CD4-positive, alpha-beta T cell treated with Interferon gamma for 1 hour (primary cell): Measurements from ENCODE around the gene SLC22A12.

Source experiments
- DNase-seq: peaks from one replicate; pipeline ENCODE4 v3.0.0-alpha.2; 2020

SLC22A12 gene

DNA sequence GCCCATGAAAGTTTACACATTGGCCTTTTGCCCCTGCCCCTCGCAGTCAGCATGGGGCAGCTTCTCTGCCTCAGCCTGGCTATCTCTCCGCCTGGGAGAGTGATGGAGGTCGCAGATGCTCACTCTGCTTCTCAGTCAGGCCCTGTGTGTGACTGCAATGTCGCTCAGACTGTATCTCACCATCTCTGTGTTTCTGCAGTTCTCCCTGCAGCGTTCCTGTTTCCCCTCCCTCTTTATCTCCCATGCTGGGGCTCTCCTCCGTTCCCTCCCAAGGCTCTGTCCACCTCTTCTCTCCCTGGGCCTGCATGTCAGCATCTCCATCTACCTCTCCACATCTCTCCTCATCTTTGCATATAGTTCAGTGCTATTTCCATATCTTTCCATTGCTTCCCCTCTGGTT lies 38.1 kb downstream of the SLC22A12 start:
- no peak for DNase-seq

DNA sequence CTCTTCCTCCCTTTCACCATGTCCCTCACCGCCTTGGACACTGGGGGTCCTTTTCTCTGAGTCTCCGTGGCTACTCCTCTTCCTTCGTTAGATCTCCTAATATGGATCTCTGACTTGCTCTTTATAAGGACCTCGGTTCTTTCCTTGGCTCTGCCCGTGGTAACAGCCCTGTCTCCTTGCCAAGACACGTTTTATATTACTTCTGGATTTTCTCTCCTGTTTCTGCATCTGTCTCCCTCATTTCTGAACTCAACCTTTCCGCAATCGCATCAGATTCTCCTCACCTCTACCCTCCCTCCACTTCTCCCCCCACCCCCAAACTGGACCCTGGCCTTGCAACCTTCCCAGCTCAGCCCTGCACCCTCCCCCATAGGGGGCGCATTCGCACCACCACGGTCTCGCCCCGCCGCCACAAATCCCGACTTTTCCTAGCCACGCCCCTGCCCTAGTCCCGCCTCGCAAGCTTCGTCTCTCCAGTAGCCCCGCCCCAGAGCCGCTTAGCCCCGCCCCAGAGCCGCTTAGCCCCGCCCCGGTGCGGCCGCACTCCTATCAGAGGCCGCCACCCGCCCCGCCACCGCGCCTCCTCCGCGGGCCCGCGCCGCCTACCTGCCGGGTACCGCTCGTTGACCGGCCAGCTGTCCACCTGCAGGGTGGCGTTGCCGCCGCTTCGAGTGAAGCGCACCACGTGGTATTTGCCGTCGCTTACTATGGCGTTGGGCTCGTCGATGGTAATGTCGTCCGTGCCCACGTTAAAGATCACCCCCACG lies 39.0 kb downstream of the SLC22A12 start:
- DNase-seq = no peak

DNA sequence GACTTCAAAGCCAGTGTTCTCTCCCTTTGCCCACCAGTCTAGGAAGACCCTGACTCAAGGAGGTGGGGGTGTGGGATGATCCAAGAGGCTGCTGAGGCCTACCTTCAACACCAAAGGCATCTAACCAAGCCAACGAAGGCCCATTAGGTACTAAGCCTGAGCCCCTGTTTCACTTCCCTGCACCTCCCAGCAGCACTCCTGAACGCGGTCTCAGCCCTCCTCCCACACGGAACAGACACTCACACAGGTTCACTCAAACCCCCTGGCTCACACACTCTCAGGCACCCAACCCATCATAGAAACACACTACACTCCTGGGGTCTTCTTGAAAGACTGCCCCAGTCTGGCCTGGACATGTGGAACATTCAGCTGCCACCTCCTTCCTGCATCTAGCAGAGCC lies 40.7 kb downstream of the SLC22A12 start:
- no peak for DNase-seq

DNA sequence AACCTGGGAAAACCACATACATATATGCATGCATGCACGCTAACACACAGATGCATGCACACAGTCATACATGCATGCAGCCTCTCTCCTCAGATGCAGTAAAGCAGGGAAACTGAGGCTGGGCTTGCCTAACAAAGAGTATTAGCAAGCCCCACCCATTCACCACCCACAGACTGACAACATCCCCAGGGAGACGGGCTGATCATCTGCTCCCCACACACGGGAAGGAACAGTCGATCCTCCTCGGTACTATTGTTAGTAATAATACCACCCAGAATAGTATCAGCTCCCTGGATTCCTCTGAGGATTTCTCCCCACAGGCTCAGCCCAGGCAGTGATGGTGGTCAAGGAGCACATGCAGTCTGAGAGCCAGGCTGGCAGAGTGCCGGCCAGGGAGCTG lies 41.2 kb downstream of the SLC22A12 start:
- no peak for DNase-seq

DNA sequence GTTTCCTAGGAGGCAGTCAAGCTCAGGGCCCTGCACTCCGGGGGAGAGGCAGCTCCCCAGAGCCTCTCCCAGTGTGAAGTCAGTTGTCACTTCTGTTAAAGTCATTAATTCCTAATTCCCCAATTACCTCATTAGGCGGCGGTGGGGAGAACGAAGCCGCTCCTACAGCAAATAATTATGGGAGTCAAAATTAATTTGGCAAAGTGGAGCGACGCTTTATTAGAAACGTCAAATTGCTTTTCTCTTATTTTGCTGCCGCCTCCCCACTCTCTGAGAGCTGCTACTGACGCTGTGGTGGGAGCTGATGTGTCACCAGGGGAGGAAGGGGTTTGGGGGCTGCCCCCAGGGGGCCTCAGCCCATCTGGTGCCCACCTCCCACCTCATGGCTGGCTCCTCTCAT lies 41.6 kb downstream of the SLC22A12 start:
- DNase-seq = no peak

DNA sequence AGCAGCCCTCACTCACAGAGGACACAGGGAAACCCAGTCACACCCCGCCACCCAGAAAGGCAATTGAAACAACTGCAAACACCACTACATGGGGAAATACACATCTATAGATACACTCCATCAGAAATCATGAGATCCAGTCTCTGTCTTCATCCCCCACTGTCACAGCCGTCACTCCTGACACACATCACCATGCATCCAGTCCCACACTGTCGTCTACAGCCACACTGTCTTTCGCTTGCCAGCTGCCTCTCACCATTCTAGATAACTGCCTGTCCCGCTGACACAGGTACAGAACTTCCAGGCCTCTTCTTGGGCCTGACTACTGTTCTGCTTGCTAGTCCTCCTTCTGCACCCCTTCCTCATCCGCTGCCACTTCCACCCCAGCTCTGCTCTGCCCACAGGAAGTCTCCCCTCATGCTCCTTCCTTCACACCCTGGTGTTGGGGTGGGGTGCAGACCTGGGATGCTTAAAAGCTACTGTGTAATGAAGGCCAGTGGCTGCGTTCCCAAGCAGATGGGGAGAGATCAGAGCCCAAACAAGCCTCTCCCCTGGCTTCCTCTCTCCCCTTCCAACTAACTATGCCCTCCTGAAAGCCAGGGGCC lies 42.6 kb downstream of the SLC22A12 start:
- no peak for DNase-seq

DNA sequence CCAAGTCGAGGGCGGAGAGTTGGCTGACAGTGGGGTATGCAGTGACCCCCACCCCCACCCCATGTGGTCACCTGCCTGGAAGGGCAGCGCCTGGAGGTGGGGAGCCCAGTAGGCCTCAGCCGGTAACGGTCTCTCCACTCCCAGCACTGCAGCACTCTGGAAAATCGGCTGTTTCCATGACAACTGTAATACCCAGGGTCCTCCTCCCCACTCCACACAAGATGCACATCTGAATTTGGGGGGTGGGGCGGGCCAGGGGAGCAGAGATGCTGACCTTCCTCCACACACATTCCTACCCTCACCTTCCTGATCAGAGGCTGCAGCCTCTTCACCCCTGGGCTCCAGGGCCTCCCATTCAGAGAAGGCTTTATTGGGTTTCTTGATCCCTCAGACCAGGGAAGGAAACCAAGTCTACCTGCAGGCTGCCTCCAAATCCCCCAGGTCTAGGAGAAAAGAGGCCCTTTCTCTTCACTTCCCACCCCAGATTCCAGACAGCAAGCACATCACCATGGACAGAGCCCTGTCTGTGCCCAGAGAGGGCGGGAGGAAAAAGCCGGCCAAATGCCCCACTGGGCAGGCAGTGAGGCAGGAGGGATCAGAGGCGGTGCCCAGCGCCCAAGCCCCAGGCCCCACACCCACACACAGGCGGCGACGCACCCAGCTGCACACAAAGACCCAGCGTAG lies 46.5 kb downstream of the SLC22A12 start:
- DNase-seq = no peak

DNA sequence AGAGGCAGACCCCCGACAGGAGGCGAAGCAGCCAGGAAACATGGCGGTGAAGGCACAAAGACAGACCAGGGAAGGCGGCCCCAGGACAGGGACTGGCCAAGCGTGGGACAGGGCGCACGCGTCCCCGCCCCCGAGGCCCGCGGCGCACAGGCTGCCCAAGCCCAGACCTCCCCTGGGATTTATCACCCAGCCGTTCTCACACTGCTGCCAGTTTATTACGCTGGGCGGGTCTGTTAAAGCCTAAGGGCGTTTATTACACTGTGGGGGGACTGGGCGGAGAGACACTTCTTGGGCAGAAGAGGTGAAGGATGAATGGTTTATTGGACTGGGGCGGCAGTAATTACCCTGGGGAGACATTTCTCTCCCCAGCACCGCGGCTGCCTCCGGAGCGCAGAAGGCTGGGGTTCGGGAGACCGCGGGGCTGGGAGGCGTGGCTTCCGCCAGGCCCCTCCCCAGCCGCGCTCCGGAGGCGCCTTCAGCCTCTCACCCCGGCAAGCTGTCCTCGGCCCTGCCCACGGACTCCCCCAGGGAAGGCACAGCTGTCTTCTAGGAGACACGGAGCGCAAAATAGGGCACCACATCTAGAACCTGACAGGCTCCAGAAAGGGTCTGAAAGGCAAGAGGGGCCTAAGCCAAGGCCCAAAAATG lies 47.1 kb downstream of the SLC22A12 start:
- peak; percentile 11 for DNase-seq

DNA sequence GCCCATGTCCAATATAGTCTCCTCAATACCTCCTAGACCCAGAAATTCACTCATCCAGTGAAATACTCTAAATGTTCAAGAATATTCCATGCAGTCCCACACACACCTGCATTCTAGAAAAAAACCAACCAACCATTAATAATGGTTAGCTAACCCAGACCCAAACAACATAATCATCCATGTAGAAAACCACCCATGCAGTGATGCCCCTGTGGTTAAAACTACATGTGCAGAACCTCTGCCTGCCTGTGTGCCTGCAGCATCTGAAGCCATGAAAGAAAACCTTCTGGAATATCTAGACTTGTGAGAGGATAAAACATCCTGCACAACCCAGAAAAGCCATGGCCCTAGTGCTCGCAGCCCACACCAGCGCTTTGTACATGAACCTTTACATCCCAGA lies 47.8 kb downstream of the SLC22A12 start:
- DNase-seq = no peak

DNA sequence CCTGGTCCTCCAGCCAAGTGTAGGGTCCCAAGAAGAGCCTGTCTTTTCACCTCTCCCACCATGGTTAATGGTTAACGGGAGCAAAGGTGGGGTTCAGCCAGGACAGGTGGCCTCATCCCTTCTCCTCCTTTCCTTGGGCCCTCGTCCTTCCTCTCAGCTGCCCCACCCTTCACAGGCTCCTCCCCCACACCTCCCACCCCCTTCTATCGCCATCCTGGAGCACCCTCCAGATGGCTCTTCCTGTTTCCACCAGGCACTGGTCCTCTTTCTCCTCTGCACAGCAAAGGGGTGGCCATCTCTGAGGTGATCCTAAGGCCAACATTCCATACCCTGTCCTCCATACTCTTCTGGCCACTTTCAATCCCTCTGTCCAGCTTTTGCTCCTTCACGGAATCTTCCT lies 48.9 kb downstream of the SLC22A12 start:
- DNase-seq = no peak

DNA sequence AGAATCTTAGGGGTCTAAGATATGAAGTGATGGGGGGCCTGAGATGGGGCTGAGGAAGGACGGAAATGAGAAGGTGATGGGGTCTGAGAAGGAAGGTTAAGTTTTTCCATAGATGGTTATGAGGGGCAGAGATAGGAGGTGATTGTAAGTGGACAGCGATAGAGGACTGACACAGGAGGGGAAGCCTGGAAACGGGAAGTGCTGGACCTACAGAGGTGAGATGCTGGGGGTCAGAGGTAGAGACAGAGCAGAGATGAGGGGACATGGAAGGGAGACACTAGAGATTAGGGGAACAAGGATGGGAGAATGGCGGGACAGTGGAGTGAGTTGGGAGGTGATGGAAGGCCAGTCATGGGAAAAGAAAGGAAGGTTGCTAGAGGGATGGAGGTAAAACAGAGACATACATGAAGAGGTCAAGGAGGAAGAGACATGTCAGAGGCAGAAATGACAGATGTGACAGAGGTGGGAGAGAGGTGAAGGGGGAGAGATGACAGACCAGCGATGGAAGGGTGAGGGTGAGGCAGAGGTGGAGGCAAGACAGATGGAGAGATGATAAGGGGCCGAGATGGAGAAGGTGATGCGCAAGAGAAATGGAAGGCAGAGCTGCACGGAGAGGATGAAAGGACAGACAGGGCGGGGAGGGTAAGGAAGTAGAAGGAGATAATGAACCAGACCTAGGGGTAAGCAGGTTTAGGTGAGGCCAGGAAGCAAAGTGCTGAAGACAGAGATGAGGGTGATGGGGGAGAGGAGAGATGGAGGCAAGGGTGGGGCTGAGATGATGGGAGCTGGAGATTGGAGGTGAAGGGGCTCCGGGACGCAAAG lies 50.8 kb downstream of the SLC22A12 start:
- DNase-seq = no peak

DNA sequence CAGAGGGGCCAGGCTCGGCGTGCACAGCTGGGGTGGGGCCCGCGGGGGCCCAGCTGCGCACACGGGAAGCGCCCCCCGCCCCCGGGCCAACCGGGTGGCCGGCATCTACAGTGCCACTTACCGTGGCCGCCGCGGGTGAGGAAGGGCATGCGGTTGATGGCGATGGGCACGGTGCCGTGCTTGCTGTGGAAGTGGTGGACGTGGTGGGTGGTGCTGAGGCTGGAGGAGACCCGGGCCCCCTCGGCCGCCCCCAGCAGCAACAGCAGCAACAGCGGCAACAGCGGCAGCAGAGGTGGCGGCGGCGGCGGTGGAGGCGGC lies 51.4 kb downstream of the SLC22A12 start:
- DNase-seq = no peak

DNA sequence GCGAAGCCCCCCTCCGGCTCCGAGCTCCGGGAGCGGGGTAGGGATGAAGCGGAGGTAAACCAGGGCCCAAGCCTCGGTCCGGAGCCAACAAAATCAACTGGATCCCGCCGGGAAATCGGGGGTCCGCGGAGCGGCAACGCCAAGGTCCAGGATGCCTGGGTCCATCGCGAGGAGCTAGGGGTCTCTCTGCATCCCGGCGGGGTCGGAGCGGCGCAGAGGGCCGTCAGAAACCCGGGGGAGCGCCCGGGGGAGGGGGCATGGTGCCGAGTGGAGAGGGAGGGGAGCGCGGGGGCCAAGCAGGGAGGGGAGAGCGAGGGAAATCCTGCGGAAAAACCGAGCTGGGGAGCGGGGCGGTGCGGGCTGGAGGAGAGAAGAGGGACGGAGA lies 51.8 kb downstream of the SLC22A12 start:
- no peak for DNase-seq

DNA sequence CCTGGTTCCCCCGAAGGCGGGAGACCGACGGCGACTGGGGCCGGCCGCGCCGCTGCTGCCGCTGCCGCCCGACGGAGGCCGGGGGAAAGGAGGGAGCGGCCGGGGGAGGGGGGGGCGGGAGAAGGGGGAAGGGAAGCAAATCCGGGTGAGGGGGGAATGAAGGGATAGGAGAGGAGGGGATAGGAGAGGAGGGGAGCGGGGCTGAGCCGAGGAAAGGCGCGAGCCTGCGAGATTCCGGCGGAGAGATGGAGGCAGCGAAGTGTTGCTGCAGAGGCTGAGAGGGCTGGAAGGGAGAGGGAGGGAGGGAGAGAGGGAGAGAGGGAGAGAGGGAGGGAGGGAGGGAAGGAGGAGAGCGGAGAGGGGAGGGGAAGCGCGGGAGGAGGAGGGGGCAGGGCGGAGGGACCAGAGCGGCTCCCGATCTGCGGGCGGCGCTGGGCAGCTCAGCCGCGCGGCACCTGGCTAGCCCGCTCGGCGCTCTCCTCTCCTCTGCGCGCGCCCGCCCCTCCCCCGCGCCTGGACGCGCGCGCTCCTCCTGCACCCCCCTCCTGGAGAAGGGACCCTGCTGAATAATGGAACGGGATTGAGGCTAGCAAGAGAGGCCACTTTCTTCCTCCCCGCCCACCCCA lies 52.3 kb downstream of the SLC22A12 start:
- no peak for DNase-seq

DNA sequence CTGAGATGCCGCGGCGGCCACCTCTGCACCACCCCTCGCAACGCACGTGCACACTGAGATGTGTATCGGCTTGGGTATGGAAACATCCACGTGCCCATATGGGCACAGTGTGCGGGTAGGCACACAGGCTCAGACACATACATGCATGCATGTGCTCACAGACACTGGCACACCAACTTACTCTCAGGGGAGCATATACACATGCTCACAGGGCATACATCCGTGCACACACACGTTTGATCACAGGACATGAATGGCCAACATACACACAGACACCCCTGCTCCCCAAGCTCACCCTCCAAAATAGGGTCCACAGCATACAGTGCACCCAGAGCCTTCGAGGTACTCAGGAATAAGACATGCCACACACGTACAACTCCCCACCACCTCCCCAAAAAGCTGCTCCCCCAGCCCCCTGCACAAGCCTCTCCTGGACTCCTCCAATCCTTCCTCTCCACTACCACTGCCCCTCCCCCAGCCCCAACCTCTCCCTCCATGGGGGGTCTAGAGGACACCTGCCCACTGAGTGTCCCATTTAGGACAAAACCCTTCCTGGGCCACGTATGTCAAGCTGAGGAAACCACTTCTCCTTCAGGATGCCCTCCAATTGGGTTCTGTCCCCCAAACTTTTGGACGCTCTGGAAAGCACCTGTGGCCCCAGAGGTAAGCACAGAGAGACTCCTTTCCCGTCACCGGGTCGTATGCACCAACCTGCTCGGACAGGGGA lies 53.1 kb downstream of the SLC22A12 start:
- no peak for DNase-seq

DNA sequence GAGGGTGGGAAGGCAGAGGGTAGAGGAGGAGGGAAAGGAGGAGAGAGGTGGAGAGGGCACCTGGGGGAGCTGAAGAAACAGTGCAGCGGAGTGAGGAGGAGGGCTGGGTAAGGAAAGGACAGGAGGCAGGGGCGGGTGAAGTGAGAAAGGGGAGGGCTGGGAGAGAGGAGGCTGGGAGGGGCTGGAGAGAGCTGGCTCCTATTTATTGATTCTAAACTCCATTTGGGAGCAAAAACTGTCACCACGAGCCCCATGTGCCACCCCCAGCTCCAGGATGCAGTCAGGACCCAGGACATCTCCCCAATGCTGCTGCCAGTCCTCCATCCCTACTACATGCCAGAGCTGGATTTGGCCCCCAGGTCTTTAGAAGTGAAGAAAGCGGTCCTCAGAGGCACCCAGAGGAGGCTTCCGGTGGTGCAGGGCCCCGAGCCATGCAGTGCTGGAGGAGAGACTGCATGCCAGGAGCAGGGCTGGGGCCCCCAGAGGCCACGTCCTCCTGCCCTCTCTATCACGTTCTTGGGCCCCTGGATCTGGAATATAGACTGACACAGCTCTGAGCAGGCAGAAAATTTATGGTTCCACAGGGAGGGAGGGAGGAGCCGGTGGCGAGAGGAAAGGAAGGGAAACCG lies 53.7 kb downstream of the SLC22A12 start:
- no peak for DNase-seq

DNA sequence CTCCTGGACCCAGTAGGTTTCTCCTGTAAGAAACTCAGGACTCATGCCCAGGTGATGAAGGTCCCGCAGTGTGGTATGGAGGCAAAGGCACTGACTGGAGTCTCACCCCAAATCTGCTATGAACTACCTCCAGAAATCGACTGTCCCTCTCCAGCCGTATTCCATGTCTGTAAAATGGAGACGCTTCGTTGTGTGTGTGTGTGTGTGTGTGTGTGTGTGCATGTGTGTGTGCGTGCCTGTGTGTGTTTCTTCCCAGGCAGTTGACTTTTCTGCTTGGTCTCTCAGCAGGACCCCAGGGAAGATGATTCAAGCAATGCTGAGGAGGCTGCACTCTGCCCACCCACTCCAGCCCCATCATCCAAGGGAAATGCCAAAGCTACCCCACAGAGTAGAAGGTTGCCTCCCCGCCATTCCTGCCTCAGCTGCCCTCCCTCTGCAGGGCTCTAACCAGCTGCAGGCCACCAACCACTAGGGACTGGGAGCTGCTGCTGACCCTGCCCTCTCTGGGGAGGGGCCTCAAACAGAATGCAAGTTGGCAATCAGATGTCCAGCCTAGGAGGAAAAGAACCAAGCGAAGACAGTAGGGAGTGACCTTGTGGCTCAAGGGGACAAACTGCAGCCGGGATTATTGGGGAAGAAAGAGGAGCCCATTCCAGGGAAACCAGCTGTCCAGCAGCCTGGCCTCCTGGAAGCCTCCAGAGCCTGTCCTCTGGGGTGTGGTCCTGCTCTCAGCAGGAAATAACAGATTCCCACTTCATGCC lies 56.2 kb downstream of the SLC22A12 start:
- no peak for DNase-seq

DNA sequence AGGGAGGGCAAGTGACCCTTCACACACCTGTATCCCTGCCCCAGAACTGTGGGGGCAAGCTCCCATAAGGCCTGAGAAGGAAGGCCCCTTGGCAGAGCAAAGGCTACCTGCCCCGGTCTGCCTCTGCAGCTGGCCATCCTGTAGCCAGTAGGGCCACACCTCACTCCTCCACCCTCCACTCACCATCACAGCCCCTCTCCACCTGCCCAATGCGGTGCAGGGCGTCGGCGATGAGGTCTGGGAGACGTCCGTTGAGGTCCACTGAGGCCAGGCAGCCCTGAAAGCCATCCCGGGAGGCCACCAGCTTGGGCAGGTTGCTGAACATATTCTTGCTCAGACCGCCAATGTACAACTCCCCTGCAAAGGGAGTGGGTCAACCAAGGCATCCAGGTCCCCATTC lies 57.5 kb downstream of the SLC22A12 start:
- no peak for DNase-seq

DNA sequence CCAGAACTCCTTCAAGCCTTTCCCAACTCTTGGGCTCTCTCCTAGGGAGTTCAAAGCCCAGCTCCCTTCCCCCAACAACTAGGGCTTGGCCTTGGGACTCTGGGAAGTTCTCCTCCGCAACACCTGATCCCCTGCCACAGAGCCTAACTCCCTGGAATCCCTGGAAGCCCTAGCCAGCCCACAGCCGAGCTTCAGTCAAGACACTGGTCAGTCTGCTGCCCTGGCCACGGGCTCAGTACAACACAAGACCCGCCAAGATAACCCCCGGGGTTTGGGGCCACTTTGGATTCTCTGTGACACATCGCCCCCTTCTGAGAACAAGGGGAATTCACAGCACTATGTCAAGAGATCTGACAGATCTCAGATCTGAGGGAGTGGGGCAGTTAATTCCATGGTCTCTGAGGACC lies 58.3 kb downstream of the SLC22A12 start:
- no peak for DNase-seq

DNA sequence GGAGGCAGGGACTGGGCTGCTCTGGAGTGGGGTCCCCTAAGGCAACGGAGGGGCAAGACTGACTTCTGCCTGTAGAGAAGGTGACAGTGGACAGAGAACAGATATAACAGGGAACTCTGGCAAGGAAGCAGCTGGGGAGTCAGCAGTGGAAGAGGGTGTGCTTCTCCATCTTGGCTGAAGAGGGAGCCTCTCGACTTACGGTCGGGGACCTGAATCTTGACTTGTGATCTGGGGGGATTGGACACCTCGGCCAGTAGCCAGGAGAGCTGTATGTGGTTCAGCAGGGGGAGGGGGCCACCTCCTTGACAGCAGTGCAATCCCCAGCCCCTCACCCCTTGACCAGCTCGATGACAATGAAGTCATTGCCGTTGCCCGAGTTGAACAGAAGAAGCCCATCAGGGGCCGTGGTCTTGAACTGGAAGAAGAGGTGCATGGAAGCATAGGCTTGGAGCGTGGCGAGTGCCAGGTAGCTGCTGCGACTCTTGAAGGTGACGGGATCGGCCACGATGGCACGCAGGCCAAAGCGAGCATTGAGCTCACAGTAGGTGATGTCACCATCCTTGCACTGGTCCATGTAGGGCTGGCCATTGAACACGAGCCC lies 60.0 kb downstream of the SLC22A12 start:
- DNase-seq = no peak
